Aorta (tissue), 5 donors: Measurements from ENCODE around the gene SLC43A2. TPM values are rescaled to one million over a fixed set of nuclear protein-coding genes. Genes with fewer than 3 reads are reported as not detected.

Experiments used
- ATAC-seq: fragments of 200-7000 bp; cut with Tn5 transposase; one replicate; pipeline ENCODE4 v1.9.1; 2022; ENCODE audit warnings: moderate library complexity; ENCODE audit not compliant: low FRiP score
- DNase-seq, 2 donors: peaks; one replicate each; pipeline ENCODE4 v3.0.0-alpha.2; 2020
- H3K27ac ChIP-seq, 2 donors: one replicate each; pipeline ENCODE4 v1.5.1; 2013; ENCODE audit warnings: low read length in 2 of 2, mild to moderate bottlenecking in 2 of 2, moderate library complexity in 2 of 2, control low read depth in 1 of 2, inconsistent platforms in 1 of 2, low read depth in 1 of 2
- H3K27me3 ChIP-seq, 2 donors: one replicate each; pipeline ENCODE4 v1.6.1; 2013; ENCODE audit warnings: control low read depth in 1 of 2, low read length in 1 of 2, mild to moderate bottlenecking in 1 of 2, moderate library complexity in 1 of 2; ENCODE audit not compliant: insufficient read depth in 2 of 2, control insufficient read depth in 1 of 2
- H3K36me3 ChIP-seq, 2 donors: one replicate each; pipeline ENCODE4 v1.6.1; 2013; ENCODE audit warnings: control low read depth in 1 of 2, low read length in 1 of 2, mild to moderate bottlenecking in 1 of 2; ENCODE audit not compliant: insufficient read depth in 2 of 2, control insufficient read depth in 1 of 2
- H3K4me1 ChIP-seq, 2 donors: one replicate each; pipeline ENCODE4 v1.6.1; 2013; ENCODE audit warnings: low read length in 2 of 2, control low read depth in 1 of 2, mild to moderate bottlenecking in 1 of 2, moderate library complexity in 1 of 2; ENCODE audit not compliant: insufficient read depth in 2 of 2, control insufficient read depth in 1 of 2
- H3K4me3 ChIP-seq, 2 donors: one replicate each; pipeline ENCODE4 v1.5.1; 2013; ENCODE audit warnings: low read length in 2 of 2, control low read depth in 1 of 2, mild to moderate bottlenecking in 1 of 2
- H3K9me3 ChIP-seq: one replicate; pipeline ENCODE4 v1.6.1; 2013; ENCODE audit warnings: mild to moderate bottlenecking, low read length; ENCODE audit not compliant: control insufficient read depth
- WGBS, 2 donors: extraction: QIAGEN DNeasy Blood & Tissue Kit; methylation state at CpG; one replicate each; pipeline ENCODE4 v1.1.7; 2013; 5-methylcytosine and 5-hydroxymethylcytosine counted together
- intact Hi-C, 2 donors: fragments of 100-400 bp; cut with DNase I; formaldehyde crosslinking; loops; one replicate each; pipeline versions ENCODE4 v1.14.2 to v1.15.0; 2022
- polyA plus RNA-seq, 2 donors: library from polyadenylated mRNA; stranded (reverse); fragments of 200-250 nt; gene quantifications; one replicate each; pipeline ENCODE4 v1.2.3, GENCODE V29; 2013
- total RNA-seq, 2 donors: library from RNA; stranded (reverse); fragmentation: NEBNext Ultra II Directional; extraction: Animal tissue kit (Norgen Biotek cat#: 25700); gene quantifications; one replicate each; pipeline ENCODE4 v1.2.1, GENCODE V29; 2021
- donor health status: healthy with polysubstance abuse.
- donor health status: Bipolar disorder and iron deficiency.
- donor health status: DM: no; HTN: no; CAD: no.
- donor health status: DM: no; HTN: no; CAD: no.
- donor health status: DM: yes; HTN: yes; CAD: no.

Gene SLC43A2
- total and polyA plus RNA-seq, 4 donors, result 2.1 to 25.0 (median 9.6) TPM

GRCh38 chr17:1628856-1629503 is 346 bp upstream of the SLC43A2 start:
- no peaks in the 10 kb centered on the region for H3K27me3 ChIP-seq
- intact Hi-C loops, result loop anchor here (1.0 to 2.0 kb wide), 3 partner anchors 39 to 55 kb away; no protein-coding TSS in a partner anchor
- WGBS, 2 donors, result 0 to 1% methylated on average over 68 to 77 of the region's 77 CpGs
- peak overlapping the region; percentile 33 to 81 for H3K4me3 ChIP-seq
- ATAC-seq (peak; percentile 94), DNase-seq (peak; percentile 97)
- H3K27ac ChIP-seq, result no peak overlapping the region
- H3K4me1 ChIP-seq, result no peaks in the 10 kb centered on the region
- no peaks in the 10 kb centered on the region for H3K36me3 ChIP-seq
- H3K9me3 ChIP-seq, result no peaks in the 10 kb centered on the region

GRCh38 chr17:1627182-1627981 is 1.3 kb downstream of the SLC43A2 start:
- 20 to 25% methylated on average over 38 to 39 of the region's 39 CpGs for WGBS, 2 donors
- ATAC-seq (no peak), DNase-seq (peak in 1 of 2 donors; percentile 80)
- Histone ChIP-seq H3K27ac (no peak overlapping the region), H3K36me3 (no peaks in the 10 kb centered on the region), H3K4me3 (peak overlapping the region; percentile 5 to 18), H3K9me3 (no peaks in the 10 kb centered on the region), H3K4me1 (no peaks in the 10 kb centered on the region), H3K27me3 (no peaks in the 10 kb centered on the region)
- intact Hi-C loops, result no loop called here

- Histone ChIP-seq H3K36me3 (no peaks in the 10 kb centered on the region), H3K27me3 (no peaks in the 10 kb centered on the region), H3K4me1 (no peaks in the 10 kb centered on the region), H3K27ac (no peak overlapping the region), H3K4me3 (no peak overlapping the region), H3K9me3 (no peaks in the 10 kb centered on the region)
- DNase-seq, result no peak
- WGBS, 2 donors, result 71 to 80% methylated on average over 3 of the region's 3 CpGs
- no peak for ATAC-seq
- intact Hi-C loops, result no loop called here
These were observed 2.3 kb downstream of the SLC43A2 start for GRCh38 chr17:1626333-1626732.

GRCh38 chr17:1625581-1625980 is 3.1 kb downstream of the SLC43A2 start:
- no peaks in the 10 kb centered on the region for H3K4me1 ChIP-seq
- ATAC-seq, result no peak
- H3K9me3 ChIP-seq, result no peaks in the 10 kb centered on the region
- WGBS, 2 donors, result 90 to 93% methylated on average over 6 of the region's 6 CpGs
- no peak for DNase-seq
- no peaks in the 10 kb centered on the region for H3K27me3 ChIP-seq
- H3K36me3 ChIP-seq, result no peaks in the 10 kb centered on the region
- no peak overlapping the region for H3K27ac ChIP-seq
- H3K4me3 ChIP-seq, result no peak overlapping the region
- intact Hi-C loops, result no loop called here

GRCh38 chr17:1625053-1625452 is 3.6 kb downstream of the SLC43A2 start:
- ATAC-seq (no peak), DNase-seq (no peak)
- Histone ChIP-seq H3K27ac (no peak overlapping the region), H3K36me3 (no peaks in the 10 kb centered on the region), H3K27me3 (no peaks in the 10 kb centered on the region), H3K9me3 (no peaks in the 10 kb centered on the region), H3K4me1 (no peaks in the 10 kb centered on the region), H3K4me3 (no peak overlapping the region)
- 91 to 97% methylated on average over 14 of the region's 14 CpGs for WGBS, 2 donors
- intact Hi-C loops, result no loop called here

GRCh38 chr17:1624650-1625049 is 4.0 kb downstream of the SLC43A2 start:
- Histone ChIP-seq H3K4me3 (no peak overlapping the region), H3K9me3 (no peaks in the 10 kb centered on the region), H3K4me1 (no peaks in the 10 kb centered on the region), H3K27ac (no peak overlapping the region), H3K27me3 (no peaks in the 10 kb centered on the region), H3K36me3 (no peaks in the 10 kb centered on the region)
- 89 to 91% methylated on average over 12 of the region's 12 CpGs for WGBS, 2 donors
- intact Hi-C loops, result no loop called here
- DNase-seq (no peak), ATAC-seq (no peak)

- no peaks in the 10 kb centered on the region for H3K4me1 ChIP-seq
- DNase-seq (no peak), ATAC-seq (no peak)
- intact Hi-C loops, result no loop called here
- no peaks in the 10 kb centered on the region for H3K9me3 ChIP-seq
- no peaks in the 10 kb centered on the region for H3K27me3 ChIP-seq
- WGBS, 2 donors, result 95 to 96% methylated on average over 14 of the region's 14 CpGs
- no peaks in the 10 kb centered on the region for H3K36me3 ChIP-seq
- H3K27ac ChIP-seq, result no peak overlapping the region
- H3K4me3 ChIP-seq, result no peak overlapping the region
These were observed 5.5 kb downstream of the SLC43A2 start for GRCh38 chr17:1623057-1623630.

GRCh38 chr17:1621273-1621954 is 7.2 kb downstream of the SLC43A2 start:
- H3K27me3 ChIP-seq, result no peaks in the 10 kb centered on the region
- intact Hi-C loops, result no loop called here
- H3K36me3 ChIP-seq, result no peaks in the 10 kb centered on the region
- 85 to 87% methylated on average over 22 of the region's 22 CpGs for WGBS, 2 donors
- H3K4me3 ChIP-seq, result no peak overlapping the region
- no peak for DNase-seq
- H3K27ac ChIP-seq, result no peak overlapping the region
- no peaks in the 10 kb centered on the region for H3K9me3 ChIP-seq
- no peaks in the 10 kb centered on the region for H3K4me1 ChIP-seq
- no peak for ATAC-seq
